Uterus (tissue), 4 donors: ENCODE results near the gene USP14. TPM values are rescaled to one million over a fixed set of nuclear protein-coding genes. Genes with fewer than 3 reads are reported as not detected.

Experiments
- DNase-seq, 2 donors: peaks; one replicate each; pipeline ENCODE4 v3.0.0-alpha.2; 2019 to 2020
- H3K27ac ChIP-seq, 2 donors: fragments of 200-600 bp; sonication (generic); 1 replicate in 1 of 2; 2 replicates in 1 of 2; pipeline ENCODE4 v1.5.1; 2016 to 2018
- H3K27me3 ChIP-seq, 2 donors: fragments of 200-600 bp; sonication (generic); one replicate each; pipeline ENCODE4 v1.5.1; 2018 to 2019; ENCODE audit warnings: control low read depth in 1 of 2
- H3K36me3 ChIP-seq, 2 donors: fragments of 200-600 bp; sonication (generic); one replicate each; pipeline ENCODE4 v1.5.1; 2019; ENCODE audit warnings: control low read depth in 1 of 2
- H3K4me1 ChIP-seq, 2 donors: fragments of 200-600 bp; sonication (generic); one replicate each; pipeline ENCODE4 v1.5.1; 2018 to 2019; ENCODE audit warnings: control low read depth in 1 of 2
- H3K4me3 ChIP-seq, 2 donors: fragments of 200-600 bp; sonication (generic); 1 replicate in 1 of 2; 2 replicates in 1 of 2; pipeline ENCODE4 v1.5.1; 2018 to 2019; ENCODE audit warnings: mild to moderate bottlenecking in 1 of 2
- H3K9me3 ChIP-seq, 2 donors: fragments of 200-600 bp; sonication (generic); one replicate each; pipeline ENCODE4 v1.5.1; 2019; ENCODE audit warnings: control low read depth in 1 of 2
- CTCF ChIP-seq, 4 experiments: fragments of 200-600 bp in 2 of 4; fragments of 450-650 bp in 2 of 4; sonication (generic) in 2 of 4; IDR thresholded peaks; one replicate each; pipeline ENCODE4 v1.5.1; 2016 to 2019; ENCODE audit warnings: antibody characterized with exemption in 4 of 4, mild to moderate bottlenecking in 2 of 4, moderate library complexity in 1 of 4
- POLR2A ChIP-seq, 2 donors: fragments of 450-650 bp; IDR thresholded peaks; one replicate each; pipeline ENCODE4 v1.6.1; 2016; ENCODE audit warnings: antibody characterized with exemption in 2 of 2, mild to moderate bottlenecking in 1 of 2, moderate library complexity in 1 of 2
- intact Hi-C: fragments of 100-400 bp; cut with DNase I; formaldehyde crosslinking; loops from one replicate; pipeline ENCODE4 v1.15.1; 2023; ENCODE audit warnings: low total_unique reads
- total RNA-seq, 4 donors: library from RNA; depleted of rRNA in 3 of 4; stranded (reverse); fragments of >200 nt in 3 of 4; gene quantifications; one replicate each; pipeline versions ENCODE4 v1.1.0 to v1.2.4, GENCODE V29; 2014 to 2023
- donor health status: DM: yes; HTN: yes; CAD: no.

The USP14 gene
- total RNA-seq, 4 donors from 2014 or later = 52.5 to 86.1 (median 60.4) TPM

- Histone ChIP-seq H3K36me3 (no peaks in the 10 kb centered on the region), H3K4me1 (no peaks in the 10 kb centered on the region), H3K4me3 (no peak overlapping the region), H3K27me3 (no peaks in the 10 kb centered on the region), H3K9me3 (no peaks in the 10 kb centered on the region), H3K27ac (no peak overlapping the region)
- no peak for DNase-seq
- intact Hi-C loops = no loop called here
- no peak for TF ChIP-seq POLR2A (IDR thresholded peaks at IDR 0.05)
- no peak for TF ChIP-seq CTCF (IDR thresholded peaks at IDR 0.05)
Observed at GRCh38 chr18:240175-240574, 81.8 kb downstream of the USP14 start.

- no peaks in the 10 kb centered on the region for H3K36me3 ChIP-seq
- no peak overlapping the region for H3K27ac ChIP-seq
- H3K4me1 ChIP-seq = no peaks in the 10 kb centered on the region
- H3K9me3 ChIP-seq = no peaks in the 10 kb centered on the region
- no peak overlapping the region for H3K4me3 ChIP-seq
- DNase-seq = no peak
- intact Hi-C loops = no loop called here
- no peak for TF ChIP-seq POLR2A (IDR thresholded peaks at IDR 0.05)
- no peak for TF ChIP-seq CTCF (IDR thresholded peaks at IDR 0.05)
- no peaks in the 10 kb centered on the region for H3K27me3 ChIP-seq
Observed at GRCh38 chr18:245282-245847, 87.0 kb downstream of the USP14 start.

GRCh38 chr18:248053-248452 lies 89.7 kb downstream of the USP14 start:
- intact Hi-C loops = no loop called here
- Histone ChIP-seq H3K36me3 (no peaks in the 10 kb centered on the region), H3K4me3 (no peak overlapping the region), H3K4me1 (no peaks in the 10 kb centered on the region), H3K27me3 (no peaks in the 10 kb centered on the region), H3K27ac (no peak overlapping the region), H3K9me3 (no peaks in the 10 kb centered on the region)
- TF ChIP-seq CTCF (IDR thresholded peaks at IDR 0.05) (no peak), POLR2A (IDR thresholded peaks at IDR 0.05) (no peak)
- no peak for DNase-seq

- no peaks in the 10 kb centered on the region for H3K36me3 ChIP-seq
- H3K4me3 ChIP-seq = no peak overlapping the region
- H3K27me3 ChIP-seq = no peaks in the 10 kb centered on the region
- H3K9me3 ChIP-seq = no peaks in the 10 kb centered on the region
- TF ChIP-seq POLR2A (IDR thresholded peaks at IDR 0.05) (no peak), CTCF (IDR thresholded peaks at IDR 0.05) (no peak)
- DNase-seq = no peak
- no peaks in the 10 kb centered on the region for H3K4me1 ChIP-seq
- no peak overlapping the region for H3K27ac ChIP-seq
- intact Hi-C loops = no loop called here
Observed at GRCh38 chr18:250685-251084, 92.3 kb downstream of the USP14 start.

- H3K36me3 ChIP-seq = no peaks in the 10 kb centered on the region
- TF ChIP-seq POLR2A (IDR thresholded peaks at IDR 0.05) (no peak), CTCF (IDR thresholded peaks at IDR 0.05) (no peak)
- intact Hi-C loops = no loop called here
- no peak overlapping the region for H3K4me3 ChIP-seq
- DNase-seq = no peak
- H3K27me3 ChIP-seq = no peaks in the 10 kb centered on the region
- H3K4me1 ChIP-seq = no peaks in the 10 kb centered on the region
- no peak overlapping the region for H3K27ac ChIP-seq
- H3K9me3 ChIP-seq = no peaks in the 10 kb centered on the region
Observed at GRCh38 chr18:251572-251971, 93.2 kb downstream of the USP14 start.
